Neural crest cell (in vitro differentiated cells): ENCODE measurements around the gene PRKG1. TPM values are rescaled to one million over a fixed set of nuclear protein-coding genes. Genes with fewer than 3 reads are reported as not detected.

Experiments
- DNase-seq: peaks from one replicate; pipeline ENCODE4 v3.0.0; 2021; ENCODE audit warnings: low read depth, mixed read lengths, low spot score
- H3K27ac Mint-ChIP-seq: one replicate; pipeline ENCODE4 v1.8.0; 2021; ENCODE audit warnings: mild to moderate bottlenecking, mixed read lengths; ENCODE audit not compliant: unreplicated experiment
- H3K27me3 Mint-ChIP-seq: 2 replicates; pipeline ENCODE4 v1.8.0; 2021; ENCODE audit warnings: low read depth, mild to moderate bottlenecking, mixed read lengths
- H3K36me3 Mint-ChIP-seq: 2 replicates; pipeline ENCODE4 v1.8.0; 2021; ENCODE audit warnings: low read depth, mild to moderate bottlenecking, mixed read lengths
- H3K4me1 Mint-ChIP-seq: 2 replicates; pipeline ENCODE4 v1.8.0; 2021; ENCODE audit warnings: mixed read lengths
- H3K4me3 Mint-ChIP-seq: one replicate; pipeline ENCODE4 v1.8.0; 2021; ENCODE audit warnings: mild to moderate bottlenecking, mixed read lengths
- H3K9me3 Mint-ChIP-seq: 2 replicates; pipeline ENCODE4 v1.8.0; 2021; ENCODE audit warnings: mixed read lengths
- CTCF ChIP-seq: fragments of 200-600 bp; sonication (generic); conservative IDR thresholded peaks from 2 replicates; pipeline ENCODE4 v1.5.0; 2021; ENCODE audit warnings: antibody characterized with exemption, mild to moderate bottlenecking
- total RNA-seq: library from RNA; stranded (reverse); gene quantifications from 2 replicates; pipeline ENCODE4 v1.2.1, GENCODE V29; 2021

PRKG1 gene
- total RNA-seq, 1 donor from 2014 or later, result 4.4 TPM

- H3K27me3 Mint-ChIP-seq, result no peaks in the 10 kb centered on the region
- no peak for DNase-seq
- no peak overlapping the region for H3K4me3 Mint-ChIP-seq
- no peaks in the 10 kb centered on the region for H3K9me3 Mint-ChIP-seq
- TF ChIP-seq CTCF, result no peak
- H3K36me3 Mint-ChIP-seq, result no peaks in the 10 kb centered on the region
- H3K4me1 Mint-ChIP-seq, result peaks cover 6% of the 10 kb centered on the region
- no peak overlapping the region for H3K27ac Mint-ChIP-seq
Observed at GRCh38 chr10:51759896-51760534, 685.7 kb downstream of the PRKG1 start.

GRCh38 chr10:51760864-51761640, 686.8 kb downstream of the PRKG1 start:
- peaks cover 6% of the 10 kb centered on the region for H3K4me1 Mint-ChIP-seq
- DNase-seq, result no peak

GRCh38 chr10:51763746-51764145, 689.5 kb downstream of the PRKG1 start:
- no peaks in the 10 kb centered on the region for H3K36me3 Mint-ChIP-seq
- no peak for TF ChIP-seq CTCF
- peaks cover 9% of the 10 kb centered on the region for H3K4me1 Mint-ChIP-seq
- no peaks in the 10 kb centered on the region for H3K9me3 Mint-ChIP-seq
- no peaks in the 10 kb centered on the region for H3K27me3 Mint-ChIP-seq
- H3K4me3 Mint-ChIP-seq, result no peak overlapping the region
- H3K27ac Mint-ChIP-seq, result no peak overlapping the region
- DNase-seq, result no peak

More at GRCh38 chr10:51760864-51761640, 686.8 kb downstream of the PRKG1 start:
- H3K27me3 Mint-ChIP-seq, result no peaks in the 10 kb centered on the region
- H3K4me3 Mint-ChIP-seq, result no peak overlapping the region
- no peaks in the 10 kb centered on the region for H3K9me3 Mint-ChIP-seq
- no peak for TF ChIP-seq CTCF
- no peak overlapping the region for H3K27ac Mint-ChIP-seq
- H3K36me3 Mint-ChIP-seq, result no peaks in the 10 kb centered on the region

- H3K9me3 Mint-ChIP-seq, result no peaks in the 10 kb centered on the region
Observed at GRCh38 chr10:51765284-51765971, 691.1 kb downstream of the PRKG1 start.

More at GRCh38 chr10:51765284-51765971, 691.1 kb downstream of the PRKG1 start:
- H3K27me3 Mint-ChIP-seq, result no peaks in the 10 kb centered on the region
- DNase-seq, result no peak
- no peak overlapping the region for H3K4me3 Mint-ChIP-seq
- no peak for TF ChIP-seq CTCF
- H3K4me1 Mint-ChIP-seq, result peaks cover 12% of the 10 kb centered on the region
- no peaks in the 10 kb centered on the region for H3K36me3 Mint-ChIP-seq
- H3K27ac Mint-ChIP-seq, result no peak overlapping the region
